Measurements from ENCODE around the gene VIT.

- no peak for TF ChIP-seq CTCF (IDR thresholded peaks at IDR 0.05)
- no peak for TF ChIP-seq POLR2AphosphoS5 (IDR thresholded peaks at IDR 0.05)
Observed at GRCh38 chr2:36808386-36809068, 112.0 kb downstream of the VIT start.
